Endothelial cell of umbilical vein (primary cell): ENCODE data around the gene SPATA18. TPM values are rescaled to one million over a fixed set of nuclear protein-coding genes. Genes with fewer than 3 reads are reported as not detected.

Source experiments
- BruUV-seq: library from RNA; stranded (reverse); fragments of 400-500 nt; replicated peaks from 2 replicates; lab custom pipeline; 2021; lab: Mats Ljungman, UMichigan
- CTCF ChIA-PET: fragments of 300-600, 350-600 bp; sonication (Branson Sonifier 250); formaldehyde crosslinking; loops from one replicate; lab custom pipeline; 2021; ENCODE audit warnings: antibody characterized with exemption, inconsistent platforms; lab: Charles Lee
- POLR2A ChIA-PET: fragments of 300-600, 350-600 bp; sonication (Branson Sonifier 250); formaldehyde crosslinking; loops from one replicate; lab custom pipeline; 2021; ENCODE audit warnings: antibody characterized with exemption, inconsistent platforms; lab: Charles Lee
- DNase-seq: peaks from one replicate; pipeline ENCODE4 v3.0.0-alpha.2; 2011; ENCODE audit warnings: low read depth, low spot score
- FAIRE-seq: peaks from 2 replicates; lab custom pipeline; 2011; peaks lifted over from hg19 to GRCh38; lab: Jason Lieb, UNC
- H2AFZ ChIP-seq: 2 replicates; pipeline ENCODE4 v1.6.0; 2012; ENCODE audit warnings: low read depth, low read length, control low read depth, inconsistent platforms
- H3K27ac ChIP-seq: 2 replicates; pipeline ENCODE4 v1.5.1; 2011; ENCODE audit warnings: low read depth, mild to moderate bottlenecking, control low read depth, low read length, moderate library complexity; ENCODE audit not compliant: insufficient read depth
- H3K27me3 ChIP-seq, 2 experiments: 2 replicates each; pipeline versions ENCODE4 v1.6.0 to v1.6.1; 2011; ENCODE audit warnings: low read length in 2 of 2, mixed read lengths in 1 of 2; ENCODE audit not compliant: control insufficient read depth in 2 of 2, insufficient read depth in 2 of 2
- H3K36me3 ChIP-seq, 2 experiments: 2 replicates in 1 of 2; 3 replicates in 1 of 2; pipeline ENCODE4 v1.5.1; 2011; ENCODE audit warnings: low read length in 2 of 2, mild to moderate bottlenecking in 1 of 2, moderate library complexity in 1 of 2; ENCODE audit not compliant: control insufficient read depth in 2 of 2, insufficient read depth in 2 of 2; ENCODE audit errors: extremely low read depth in 1 of 2
- H3K4me1 ChIP-seq: 3 replicates; pipeline ENCODE4 v1.5.1; 2011; ENCODE audit warnings: mild to moderate bottlenecking, low read length; ENCODE audit not compliant: control insufficient read depth, insufficient read depth; ENCODE audit errors: extremely low read depth
- H3K4me2 ChIP-seq: 2 replicates; pipeline ENCODE4 v1.6.1; 2011; ENCODE audit warnings: low read length, control low read depth, mixed read lengths; ENCODE audit not compliant: insufficient read depth
- H3K4me3 ChIP-seq, 3 experiments: fragments of 200-600 bp in 1 of 3; sonication (generic), shearing (Covaris generic) in 1 of 3; replicated peaks in 1 of 3; 2 replicates each; pipeline ENCODE4 v1.5.1; 2011 to 2016; ENCODE audit warnings: control low read depth in 3 of 3, low read length in 3 of 3, mild to moderate bottlenecking in 2 of 3, inconsistent platforms in 1 of 3, low read depth in 1 of 3, moderate library complexity in 1 of 3; ENCODE audit not compliant: insufficient read depth in 1 of 3
- H3K79me2 ChIP-seq: 2 replicates; pipeline ENCODE4 v1.6.0; 2012; ENCODE audit warnings: low read length, inconsistent platforms; ENCODE audit not compliant: control insufficient read depth, insufficient read depth
- H3K9ac ChIP-seq: replicated peaks from 2 replicates; pipeline ENCODE3; 2011; ENCODE audit warnings: low read length, control low read depth; ENCODE audit not compliant: insufficient read depth; ENCODE audit errors: extremely low read depth
- H3K9me1 ChIP-seq: replicated peaks from 3 replicates; pipeline ENCODE4 v1.6.0; 2011; ENCODE audit warnings: mild to moderate bottlenecking, low read length; ENCODE audit not compliant: control insufficient read depth, insufficient read depth; ENCODE audit errors: extremely low read depth
- H3K9me3 ChIP-seq: replicated peaks from 2 replicates; pipeline ENCODE4 v1.5.1; 2012; ENCODE audit warnings: low read length, inconsistent platforms; ENCODE audit not compliant: control insufficient read depth, insufficient read depth
- H4K20me1 ChIP-seq: replicated peaks from 2 replicates; pipeline ENCODE3; 2011; ENCODE audit warnings: mild to moderate bottlenecking, low read length; ENCODE audit not compliant: control insufficient read depth, insufficient read depth; ENCODE audit errors: extremely low read depth
- CTCF ChIP-seq, 2 donors: IDR thresholded peaks; 1 replicate in 1 of 2; 2 replicates in 1 of 2; pipeline ENCODE4 v1.5.1; 2011; ENCODE audit warnings: low read length in 2 of 2, mild to moderate bottlenecking in 2 of 2, moderate library complexity in 2 of 2, control low read depth in 1 of 2, inconsistent platforms in 1 of 2, low read depth in 1 of 2; ENCODE audit not compliant: insufficient read depth in 1 of 2; ENCODE audit errors: extremely low read depth in 1 of 2
- EZH2 ChIP-seq: IDR thresholded peaks from 2 replicates; pipeline ENCODE4 v1.6.1; 2012; ENCODE audit warnings: borderline replicate concordance, low read depth, mild to moderate bottlenecking, moderate library complexity, low read length, inconsistent platforms; ENCODE audit not compliant: severe bottlenecking
- FOS ChIP-seq: IDR thresholded peaks from 2 replicates; pipeline ENCODE4 v1.6.1; 2011; ENCODE audit warnings: mild to moderate bottlenecking, low read length, moderate library complexity, borderline replicate concordance; ENCODE audit not compliant: insufficient read depth
- GATA2 ChIP-seq: IDR thresholded peaks from 2 replicates; pipeline ENCODE4 v1.7.0; 2011; ENCODE audit warnings: low read depth, mild to moderate bottlenecking, moderate library complexity, mixed read lengths, low read length; ENCODE audit not compliant: insufficient read length, insufficient read depth
- JUN ChIP-seq: IDR thresholded peaks from 2 replicates; pipeline ENCODE4 v1.6.1; 2011; ENCODE audit warnings: borderline replicate concordance, low read depth; ENCODE audit not compliant: insufficient read length, insufficient read depth
- MAX ChIP-seq: IDR thresholded peaks from 2 replicates; pipeline ENCODE4 v1.6.1; 2011; ENCODE audit not compliant: insufficient read depth, insufficient read length
- MYC ChIP-seq: IDR thresholded peaks from one replicate; pipeline ENCODE4 v1.6.1; 2011; ENCODE audit warnings: mild to moderate bottlenecking, low read depth, low read length
- POLR2A ChIP-seq: IDR thresholded peaks from 2 replicates; pipeline ENCODE4 v1.6.1; 2012; ENCODE audit warnings: low read depth, mild to moderate bottlenecking, control low read depth, low read length
- POLR2AphosphoS5 ChIP-seq: IDR thresholded peaks from 2 replicates; pipeline ENCODE4 v1.6.1; 2012; ENCODE audit warnings: low read depth, mild to moderate bottlenecking, control low read depth, low read length, moderate library complexity; ENCODE audit not compliant: insufficient read depth
- dilution Hi-C: fragments of 300-500 bp; cut with MboI; formaldehyde crosslinking; loops from one replicate; pipeline ENCODE4 v1.15.0; 2019; ENCODE audit warnings: low sequenced_read_pairs; ENCODE audit not compliant: extremely low pct_ligation_motif_present
- intact Hi-C: fragments of 100-400 bp; cut with micrococcal nuclease; formaldehyde crosslinking; loops from one replicate; pipeline ENCODE4 v1.10.0; 2022
- polyA plus RNA-seq, 4 experiments: library from polyadenylated mRNA; depleted of rRNA in 3 of 4; stranded (reverse) in 3 of 4; unstranded in 1 of 4; fragments of >200 nt; gene quantifications; 2 replicates each; pipeline versions ENCODE4 v1.2.1 to v1.2.3, GENCODE V29; 2011 to 2012; ENCODE audit warnings: missing spikeins in 1 of 4
- total RNA-seq: library from RNA; stranded (reverse); gene quantifications from 2 replicates; pipeline ENCODE4 v1.2.3, GENCODE V29; 2021

SPATA18 gene
- total and polyA plus RNA-seq, 2 donors (not counting 3 experiments of a cell fraction or from before 2014, with no cell fraction given) = 2.7 to 4.6 TPM

GRCh38 chr4:52016981-52017380 lies 34.1 kb upstream of the SPATA18 start:
- FAIRE-seq (no peak), DNase-seq (peak; percentile 22)
- dilution Hi-C loops (no loop called here), intact Hi-C loops (loop anchor here (1.0 kb wide), 1 partner anchor 132 kb away; no protein-coding TSS in a partner anchor)
- H2AFZ ChIP-seq = no peak overlapping the region
- BruUV-seq = no TSS peak
- no peaks in the 10 kb centered on the region for H3K79me2 ChIP-seq
- no peaks in the 10 kb centered on the region for H3K36me3 ChIP-seq
- H3K27ac ChIP-seq = no peak overlapping the region
- TF ChIP-seq FOS (no peak), POLR2AphosphoS5 (no peak), POLR2A (no peak), CTCF (IDR thresholded peaks at IDR 0.05; ENCODE audit: extremely low read depth in 1 of 2, insufficient read depth in 1 of 2, low read depth in 1 of 2, low read length in 2 of 2) (no peak)
- no peaks in the 10 kb centered on the region for H3K9me3 ChIP-seq
- H3K4me3 ChIP-seq = no peak overlapping the region
- H3K4me2 ChIP-seq = no peak overlapping the region
- POLR2A ChIA-PET = no interaction called here
- H4K20me1 ChIP-seq = no peaks in the 10 kb centered on the region
- no peaks in the 10 kb centered on the region for H3K9me1 ChIP-seq
- CTCF ChIA-PET = interaction anchor here (0.9 kb wide), 1 partner anchor 136 kb away, joined by 3 read pairs; no protein-coding TSS in a partner anchor
- H3K4me1 ChIP-seq = peaks cover 29% of the 10 kb centered on the region
- H3K27me3 ChIP-seq = no peaks in the 10 kb centered on the region
- H3K9ac ChIP-seq = no peak overlapping the region

- POLR2A ChIA-PET = no interaction called here
- H3K36me3 ChIP-seq = peaks cover 0 to 2% of the 10 kb centered on the region in 2 experiments
- no peak for TF ChIP-seq GATA2
- TF ChIP-seq CTCF (IDR thresholded peaks at IDR 0.05; ENCODE audit: extremely low read depth in 1 of 2, insufficient read depth in 1 of 2, low read depth in 1 of 2, low read length in 2 of 2) = no peak
- TF ChIP-seq MAX = no peak
- no peak for TF ChIP-seq JUN
- TF ChIP-seq MYC = no peak
- no peak for TF ChIP-seq POLR2AphosphoS5
- no peak for TF ChIP-seq POLR2A
- TF ChIP-seq EZH2 = no peak
- no peak for TF ChIP-seq FOS
- BruUV-seq = no TSS peak
- no peak for DNase-seq
- intact Hi-C loops = no loop called here
- no peaks in the 10 kb centered on the region for H4K20me1 ChIP-seq
- no peaks in the 10 kb centered on the region for H3K9me1 ChIP-seq
- no peak for FAIRE-seq
- no peak overlapping the region for H3K27ac ChIP-seq
- no peaks in the 10 kb centered on the region for H3K79me2 ChIP-seq
- dilution Hi-C loops = no loop called here
- no peak overlapping the region for H2AFZ ChIP-seq
- no peaks in the 10 kb centered on the region for H3K9me3 ChIP-seq
- CTCF ChIA-PET = no interaction called here
- no peak overlapping the region for H3K4me3 ChIP-seq
- no peak overlapping the region for H3K4me2 ChIP-seq
- H3K9ac ChIP-seq = no peak overlapping the region
- H3K27me3 ChIP-seq = no peaks in the 10 kb centered on the region
- H3K4me1 ChIP-seq = peaks cover 29% of the 10 kb centered on the region
Measured at GRCh38 chr4:52017814-52018213, 33.3 kb upstream of the SPATA18 start.
